Measurements from ENCODE around the gene TAF1C.
A peak's percentile ranks its signal among the peaks of the same experiment; 100 is the strongest.

TAF1C gene

DNA sequence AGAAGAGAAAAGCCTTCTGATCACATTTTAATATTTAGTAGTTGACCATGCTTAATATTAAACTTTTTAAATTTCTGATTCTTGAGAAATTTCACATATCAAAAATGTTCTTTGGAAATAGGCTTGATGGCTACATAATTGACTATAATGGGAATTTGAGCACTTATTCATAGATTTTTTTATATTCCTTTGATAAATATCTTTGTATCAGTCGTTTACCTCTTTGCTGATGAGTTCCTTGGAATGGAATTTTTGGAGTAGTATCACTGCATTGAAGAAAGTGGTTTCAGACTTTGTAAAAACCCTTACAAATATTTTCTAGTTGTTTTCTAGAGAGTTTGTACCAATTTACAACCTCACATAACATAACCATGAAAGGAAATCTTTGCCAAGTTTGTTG, 27.1 kb downstream of the TAF1C start:
- DNase-seq (ENCODE audit: low read depth): no peak

DNA sequence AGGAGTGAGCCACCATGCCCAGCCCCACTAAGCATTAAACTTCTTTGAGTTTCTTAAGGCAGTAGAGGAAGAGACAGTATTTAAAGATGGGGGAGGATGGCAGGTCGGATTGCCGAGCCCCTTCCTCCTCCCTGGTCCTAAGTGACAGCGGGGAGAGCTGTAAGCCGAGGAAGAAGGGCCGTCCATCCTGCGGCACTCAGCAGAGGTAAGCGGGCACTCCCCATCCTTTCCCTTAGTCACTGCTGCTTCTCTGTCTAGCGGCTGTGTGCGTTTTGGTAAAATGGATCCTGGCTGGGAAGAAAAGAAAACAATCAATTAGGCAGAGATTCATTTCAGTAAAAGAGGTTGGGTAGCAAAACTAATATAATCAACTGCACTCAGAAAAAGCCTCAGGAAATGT, 27.9 kb downstream of the TAF1C start:
- no peak for DNase-seq (ENCODE audit: low read depth)

DNA sequence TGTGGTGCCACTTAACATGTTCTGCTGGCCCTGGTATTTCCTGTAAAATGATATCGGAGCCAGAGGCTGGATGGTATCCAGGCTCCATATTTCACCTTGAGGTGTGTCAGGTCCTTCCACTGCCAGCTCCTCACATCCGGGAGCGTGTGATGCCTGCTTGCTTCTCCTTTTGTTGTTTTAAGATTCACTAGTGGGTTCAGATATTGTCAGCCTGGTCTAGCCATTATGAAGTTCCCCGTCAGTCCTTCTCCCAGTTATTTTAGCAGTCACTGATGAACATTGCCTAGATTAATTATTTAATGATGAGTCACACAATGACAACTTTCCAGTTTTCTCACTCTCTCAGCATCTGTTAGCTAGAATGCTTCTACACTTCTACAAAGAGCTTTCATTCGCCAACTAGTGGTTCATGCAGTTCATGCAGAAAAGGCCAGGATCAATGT, 30.5 kb downstream of the TAF1C start:
- DNase-seq (ENCODE audit: low read depth): no peak

DNA sequence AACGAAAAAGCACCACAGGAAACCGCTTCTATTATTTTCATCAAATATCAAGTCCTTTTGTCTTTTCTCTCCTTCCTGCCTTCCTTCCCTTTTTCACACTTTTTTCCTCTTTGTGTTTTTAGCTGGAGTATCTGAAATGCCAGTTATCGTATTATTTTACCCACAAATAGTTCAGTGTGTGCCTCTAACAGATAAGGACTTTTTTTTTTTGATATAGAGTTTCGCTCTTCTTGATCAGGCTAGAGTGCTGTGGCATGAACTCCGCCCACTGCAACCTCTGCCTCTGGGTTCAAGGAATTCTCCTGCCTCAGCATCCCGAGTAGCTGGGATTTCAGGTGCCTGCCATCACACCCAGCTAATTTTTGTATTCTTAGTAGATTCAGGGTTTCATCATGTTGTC, 31.1 kb downstream of the TAF1C start:
- no peak for DNase-seq (ENCODE audit: low read depth)

DNA sequence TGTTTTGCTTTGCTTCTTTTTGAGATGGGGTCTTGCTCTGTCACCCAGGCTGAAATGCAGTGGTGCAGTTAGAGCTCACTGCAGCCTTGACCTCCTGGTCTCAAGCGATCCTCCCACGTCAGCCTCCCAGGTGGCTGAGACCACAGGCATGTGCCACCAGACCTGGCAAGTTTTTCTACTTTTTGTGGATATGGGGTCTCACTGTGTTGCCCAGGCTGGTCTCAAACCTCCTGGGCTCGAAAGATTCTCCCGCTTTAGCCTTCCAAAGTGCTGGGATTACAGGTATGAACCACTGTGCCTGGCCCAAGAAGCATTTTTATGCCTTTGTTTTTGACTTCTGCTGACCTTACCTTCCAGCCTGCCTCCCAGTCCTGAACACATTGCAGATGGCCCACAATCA, 31.6 kb downstream of the TAF1C start:
- no peak for DNase-seq (ENCODE audit: low read depth)

DNA sequence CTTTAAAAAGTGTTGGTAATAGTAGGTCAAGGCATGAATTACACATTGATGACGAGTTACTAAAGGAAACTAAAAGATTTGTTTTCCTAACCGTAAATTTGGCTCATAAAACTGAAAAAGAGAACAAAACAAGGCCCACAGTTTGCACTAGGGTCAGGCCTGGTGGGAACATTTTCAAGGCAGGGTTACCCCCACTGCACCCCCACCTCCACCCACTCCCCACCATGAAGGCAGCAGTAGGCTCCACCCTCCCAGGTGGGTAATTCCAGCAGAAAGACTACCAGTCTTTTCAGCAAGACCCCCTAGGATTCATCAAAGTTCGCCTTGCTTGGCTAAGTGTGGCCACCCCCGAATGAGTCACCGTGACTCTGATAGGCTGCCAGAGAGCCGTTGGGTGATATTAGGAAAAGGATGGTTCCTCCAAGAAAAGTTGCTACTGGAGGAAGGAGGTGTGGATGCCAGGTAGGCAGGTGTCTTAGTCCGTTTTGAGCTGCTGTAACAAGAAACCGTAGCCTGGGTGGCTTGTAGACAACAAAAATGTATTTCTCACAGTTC, 33.1 kb downstream of the TAF1C start:
- no peak for DNase-seq (ENCODE audit: low read depth)

DNA sequence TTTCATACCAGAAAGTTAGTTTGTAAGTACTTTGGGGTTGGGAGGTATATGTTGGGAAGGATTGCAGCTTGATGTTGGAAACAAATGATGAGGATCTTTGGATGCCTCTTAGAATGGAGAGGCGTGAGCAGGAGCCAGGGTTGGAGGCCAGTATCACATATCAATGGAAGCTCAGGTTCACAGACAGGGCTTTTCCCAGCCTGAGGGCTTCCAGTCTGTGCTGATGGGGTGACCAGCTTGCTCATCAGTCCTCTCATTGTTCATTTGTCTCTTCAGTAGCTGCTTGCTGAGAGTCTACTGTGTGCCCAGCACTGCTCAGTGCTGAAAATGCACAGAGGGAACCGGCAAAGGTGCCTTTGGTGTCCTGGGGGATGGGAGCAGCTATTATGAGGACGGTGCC, 35.9 kb downstream of the TAF1C start:
- no peak for DNase-seq (ENCODE audit: low read depth)

DNA sequence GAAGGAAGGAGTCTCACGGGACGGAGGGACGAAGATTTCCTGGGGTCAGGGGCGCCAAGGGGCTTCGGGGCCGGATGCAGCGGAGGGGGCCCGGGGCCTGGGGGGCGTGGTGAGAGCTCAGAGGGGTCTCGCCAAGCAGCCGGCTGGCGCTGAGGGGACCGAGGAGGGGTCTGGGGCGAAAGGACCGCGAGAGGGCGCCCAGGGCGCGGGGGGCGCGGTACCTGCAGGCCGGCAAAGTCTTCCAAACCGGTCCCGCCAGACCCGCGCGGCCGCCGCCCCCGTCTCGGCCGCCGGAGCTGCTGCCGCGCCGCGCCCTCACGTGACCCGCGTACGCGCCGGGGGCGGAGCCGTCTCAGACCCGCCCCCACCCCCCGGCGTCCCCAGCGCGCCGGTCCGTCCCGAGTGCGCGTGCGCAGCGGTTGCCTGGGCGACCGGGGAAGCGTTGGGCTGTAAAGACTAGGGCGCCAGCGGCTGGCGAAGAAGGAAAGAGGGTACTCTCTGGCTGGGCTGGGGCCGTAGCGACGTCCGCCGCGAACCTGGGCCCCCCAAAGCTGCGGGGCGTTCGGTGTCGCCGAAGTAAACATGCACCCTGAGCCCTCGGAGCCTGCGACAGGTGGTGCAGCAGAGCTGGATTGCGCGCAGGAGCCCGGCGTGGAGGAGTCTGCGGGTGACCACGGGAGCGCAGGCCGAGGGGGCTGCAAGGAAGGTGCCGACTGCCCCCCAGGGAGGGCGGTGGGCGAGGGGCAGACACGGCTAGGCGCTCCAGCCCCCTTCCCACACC, 41.8 kb downstream of the TAF1C start, which contains the start of the genes DNAAF1 and HSDL1:
DNAAF1 (plus strand) TSS at position 450 of the 781 bp plus-strand sequence; CDS start at position 583, 133 bp downstream.
HSDL1 (minus strand) TSS at position 319 of the 781 bp plus-strand sequence. CDS start 13,856 bp downstream, outside the sequence.
- peak; percentile 88 for DNase-seq (ENCODE audit: low read depth)

DNA sequence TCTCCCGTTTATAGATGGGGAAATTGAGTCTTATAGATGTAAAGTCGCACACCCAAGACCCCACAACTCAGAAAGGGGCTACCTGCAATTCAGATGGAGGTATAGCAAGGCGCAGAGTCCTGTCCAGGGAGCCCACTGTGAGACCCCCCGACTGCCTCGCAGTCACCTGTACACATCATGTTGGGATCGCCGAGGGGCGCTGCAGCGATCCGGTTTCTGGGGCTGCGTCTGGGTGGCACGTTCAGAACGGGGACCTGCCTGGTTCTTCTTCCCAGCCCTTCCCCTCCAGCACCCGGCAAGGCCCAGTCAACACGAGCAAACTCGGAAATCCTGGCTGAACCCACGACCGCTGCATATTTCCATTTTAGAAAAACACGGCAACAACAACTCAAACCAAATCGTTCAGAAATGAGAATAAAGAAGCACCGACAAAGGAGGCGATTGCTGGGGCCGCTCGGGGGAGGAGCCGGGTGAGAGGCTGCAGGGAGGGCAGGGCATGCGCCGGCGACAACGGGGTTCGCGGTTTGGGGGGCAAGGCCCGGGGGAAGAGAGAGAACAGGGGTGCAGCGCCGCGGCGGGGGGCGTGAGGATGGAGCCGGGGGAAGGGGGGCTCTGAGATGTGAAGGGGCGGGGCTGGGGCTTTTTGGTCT, 42.5 kb downstream of the TAF1C start:
- DNase-seq (ENCODE audit: low read depth): peak; percentile 5

DNA sequence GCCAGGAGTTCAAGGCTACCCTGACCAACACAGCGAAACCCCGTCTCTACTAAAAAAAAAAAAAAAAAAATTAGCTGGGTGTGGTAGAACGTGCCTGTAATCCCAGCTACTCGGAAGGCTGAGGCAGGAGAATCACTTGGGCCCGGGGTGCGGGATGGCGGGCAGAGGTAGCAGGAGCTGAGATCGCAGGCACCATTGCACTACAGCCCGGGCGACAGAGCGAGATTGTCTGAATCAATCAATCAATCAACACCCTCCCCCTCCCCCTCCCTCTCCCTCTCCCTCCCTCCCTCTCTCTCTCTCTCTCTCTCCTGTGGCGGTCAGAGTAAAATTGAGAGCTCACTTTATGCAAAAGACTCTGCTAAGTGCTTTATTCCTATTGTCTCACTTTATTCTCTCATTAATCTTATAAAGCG, 43.1 kb downstream of the TAF1C start:
- DNase-seq (ENCODE audit: low read depth): no peak

DNA sequence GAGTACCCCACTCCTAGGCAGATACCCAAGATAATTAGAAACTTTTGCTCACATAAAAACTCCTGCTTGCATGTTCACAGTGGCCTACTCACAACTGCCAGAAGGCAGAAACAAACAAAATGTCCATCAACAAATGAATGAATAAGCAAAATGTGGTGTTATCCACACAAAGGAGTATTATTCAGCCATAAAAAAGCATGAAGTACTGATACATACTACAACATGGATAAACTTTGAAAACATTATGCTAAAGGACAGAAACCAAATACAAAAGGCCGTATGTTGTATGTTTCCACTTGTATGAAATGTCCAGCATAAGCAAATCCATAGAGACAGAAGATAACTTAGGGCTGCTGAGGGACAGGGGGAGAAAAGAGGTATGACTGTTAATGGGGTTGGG, 43.8 kb downstream of the TAF1C start:
- no peak for DNase-seq (ENCODE audit: low read depth)

DNA sequence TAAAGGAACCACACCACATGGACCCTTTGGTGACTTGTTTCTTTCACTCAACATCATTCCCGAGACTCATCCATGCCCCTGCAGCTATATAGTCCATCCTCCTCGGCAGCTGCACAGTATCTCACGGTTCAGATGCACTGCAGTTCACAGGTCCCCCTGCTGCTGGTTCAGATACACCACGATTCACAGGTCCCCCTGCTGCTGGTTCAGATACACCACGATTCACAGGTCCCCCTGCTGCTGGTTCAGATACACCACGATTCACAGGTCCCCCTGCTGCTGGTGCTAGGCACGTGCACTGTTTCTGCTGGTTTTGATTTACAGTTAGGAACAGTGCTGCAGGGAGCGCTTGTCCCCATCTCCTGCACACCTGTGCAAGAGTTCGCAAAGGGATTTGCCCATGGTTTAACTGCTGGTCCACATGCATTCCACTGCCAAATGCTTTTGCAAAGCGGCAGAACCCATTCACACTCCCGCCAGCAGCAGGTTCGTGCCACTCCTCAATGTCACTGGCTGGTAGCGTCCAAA, 45.6 kb downstream of the TAF1C start:
- DNase-seq (ENCODE audit: low read depth): no peak

DNA sequence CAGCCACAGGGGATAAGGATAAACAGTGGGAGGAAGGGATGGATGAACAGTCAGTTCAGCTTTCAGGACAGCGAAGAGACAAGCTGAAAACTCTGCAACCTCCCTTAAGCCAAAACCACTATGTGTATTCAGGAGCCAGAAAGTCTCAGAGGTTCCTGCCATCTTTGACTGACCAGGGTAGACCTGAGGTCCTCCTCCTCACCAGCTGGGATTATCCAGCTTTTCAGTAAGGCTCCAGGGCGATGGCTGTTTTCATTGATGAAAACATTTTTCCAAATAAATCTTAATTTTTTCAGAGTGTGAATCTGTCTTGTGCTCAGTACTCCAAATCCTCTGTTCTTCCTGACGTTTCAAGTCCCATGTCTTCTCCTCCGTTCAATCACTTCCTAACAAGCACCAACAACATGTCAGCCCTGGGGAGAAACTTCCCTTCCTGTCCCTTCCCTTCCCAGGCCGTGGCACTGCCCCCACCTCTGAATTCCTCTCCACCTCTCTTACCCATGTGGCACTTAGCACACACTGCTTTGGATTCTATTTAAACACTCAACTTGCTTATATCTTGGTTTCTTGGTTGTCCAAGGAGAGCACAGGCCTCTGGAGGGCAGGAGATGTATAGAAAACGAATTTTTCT, 47.1 kb downstream of the TAF1C start:
- DNase-seq (ENCODE audit: low read depth): no peak

DNA sequence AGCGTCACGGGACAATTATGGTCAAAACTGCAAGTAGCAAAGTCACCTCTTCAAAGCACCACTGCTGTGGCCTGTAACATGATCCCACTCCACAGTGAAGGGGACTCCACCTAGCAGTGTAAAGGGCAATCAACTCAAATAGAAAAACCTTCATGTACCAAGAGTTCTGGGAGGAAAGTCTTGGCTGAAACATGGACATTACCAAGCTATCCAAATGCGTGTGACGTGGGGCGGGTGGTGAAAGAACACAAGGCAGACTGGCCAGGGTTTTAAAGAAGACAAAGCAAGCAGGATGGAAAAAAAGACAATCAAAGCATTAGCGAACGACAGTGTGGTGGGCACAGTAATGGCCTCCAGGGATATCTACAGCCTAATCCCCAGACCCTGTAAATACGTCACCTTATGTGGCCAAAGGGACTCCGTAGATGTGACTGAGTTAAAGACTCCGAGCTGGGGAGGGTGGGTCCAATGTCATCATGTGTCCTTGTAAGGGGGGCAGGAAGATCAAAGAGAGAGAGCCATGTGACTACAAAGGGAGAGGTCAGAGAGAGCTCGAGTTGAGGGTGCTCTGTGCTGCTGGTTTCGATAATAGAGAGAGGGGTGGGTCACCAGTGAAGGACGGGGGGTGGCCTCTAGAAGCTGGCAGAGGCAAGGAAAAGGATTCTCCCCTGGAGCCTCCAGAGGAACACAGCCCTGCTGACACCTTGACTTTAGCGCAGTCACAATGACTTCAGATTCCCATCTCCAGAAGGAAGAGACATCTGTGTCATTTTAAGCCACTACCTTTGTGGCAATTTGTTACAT, 47.8 kb downstream of the TAF1C start:
- no peak for DNase-seq (ENCODE audit: low read depth)

DNA sequence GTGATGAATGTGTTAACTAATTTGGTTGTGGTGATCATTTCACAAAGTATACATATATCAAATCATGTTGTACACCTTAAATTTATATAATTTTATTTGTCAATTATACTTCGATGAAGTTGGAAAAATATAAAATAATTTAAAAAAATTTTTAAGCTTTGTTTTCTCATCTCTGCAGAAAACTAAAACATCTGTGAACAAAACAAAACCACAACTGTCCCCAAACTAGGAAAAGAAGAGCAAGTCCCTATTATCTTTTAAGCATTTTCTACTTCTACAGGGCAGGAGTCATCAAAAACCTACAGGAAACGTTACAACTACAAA, 48.4 kb downstream of the TAF1C start:
- DNase-seq (ENCODE audit: low read depth): no peak

DNA sequence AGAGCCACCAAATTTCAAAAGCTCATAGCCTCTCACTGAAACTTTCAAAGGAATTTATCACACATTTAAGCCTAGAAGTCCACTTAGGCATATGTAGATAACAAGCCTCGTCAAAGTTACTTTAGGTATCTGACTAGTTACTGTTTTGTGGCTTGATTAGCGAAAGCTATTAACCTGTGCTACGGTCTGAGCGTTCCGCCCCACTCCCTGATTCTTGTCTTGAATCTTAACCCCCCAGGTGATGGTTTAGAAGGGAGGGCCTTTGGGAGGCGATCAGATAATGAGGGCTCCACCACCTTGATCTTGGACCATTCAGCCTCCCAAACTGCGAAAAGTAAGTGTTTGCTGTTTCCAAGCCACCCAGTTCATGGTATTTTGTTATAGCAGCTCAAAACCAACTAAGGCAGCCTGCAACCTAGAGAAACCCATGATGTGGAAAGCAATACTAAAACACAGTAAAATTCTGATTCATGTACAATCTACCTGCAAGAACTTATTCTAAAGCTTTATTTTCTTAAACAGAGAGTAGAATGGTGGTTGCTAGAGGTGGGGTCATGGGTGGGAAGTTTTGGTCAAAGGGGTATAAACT, 49.0 kb downstream of the TAF1C start:
- DNase-seq (ENCODE audit: low read depth): no peak

DNA sequence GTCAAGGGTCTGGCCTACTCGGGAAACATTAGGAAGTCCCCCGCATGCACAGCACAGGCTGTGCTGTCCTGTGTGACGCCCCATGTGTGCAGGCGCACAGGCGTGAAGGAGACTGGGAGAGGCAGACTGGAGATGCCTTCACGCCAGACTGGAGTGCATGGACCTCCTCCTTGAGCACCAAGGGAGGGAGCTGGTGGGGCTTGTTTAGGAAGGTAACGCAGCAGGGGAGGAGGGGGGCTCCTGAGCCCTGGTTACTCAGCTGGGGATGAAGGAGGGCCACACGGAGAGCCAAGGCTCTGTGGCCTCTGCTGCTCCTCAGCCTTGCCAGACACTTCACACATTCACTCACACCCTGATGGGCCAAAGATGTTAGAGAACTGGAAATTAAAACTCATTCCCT, 49.6 kb downstream of the TAF1C start:
- DNase-seq (ENCODE audit: low read depth): no peak

DNA sequence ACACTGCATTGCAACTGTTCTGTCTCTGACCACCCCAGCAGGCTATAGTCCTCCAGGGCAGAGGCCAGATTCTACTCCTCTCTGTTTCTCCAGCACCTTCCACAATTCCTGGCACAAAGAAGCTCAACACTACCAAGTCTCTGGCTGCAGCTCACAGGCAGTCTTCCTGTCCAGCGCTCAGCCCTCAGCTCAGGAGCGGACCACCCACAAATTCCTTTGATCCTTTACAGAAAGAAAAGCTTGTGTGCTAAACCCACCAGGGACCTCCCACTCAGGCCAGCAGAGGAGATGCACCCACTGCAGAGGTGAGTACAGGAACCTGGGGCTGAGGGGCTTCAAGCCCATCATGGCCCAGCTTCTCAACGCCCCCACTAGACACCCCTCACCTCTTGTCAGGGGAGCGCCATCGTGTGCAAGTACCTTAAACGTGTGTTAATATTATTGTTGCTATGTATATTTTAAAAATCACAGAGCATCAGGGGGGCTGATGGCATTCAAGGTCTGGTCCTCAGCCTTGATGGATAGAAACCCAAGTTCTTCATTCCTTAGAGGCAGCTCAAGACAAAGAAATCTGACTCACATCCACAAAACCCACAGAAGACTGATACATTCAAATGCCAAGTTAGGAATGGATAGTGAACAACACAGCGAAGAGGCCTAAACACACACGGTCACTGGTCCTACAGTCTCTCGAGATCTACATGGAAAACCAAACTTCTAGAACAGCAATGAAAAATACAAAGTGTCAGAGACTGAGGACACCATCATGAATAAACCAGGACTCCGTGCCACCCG, 50.3 kb downstream of the TAF1C start:
- DNase-seq (ENCODE audit: low read depth): no peak

DNA sequence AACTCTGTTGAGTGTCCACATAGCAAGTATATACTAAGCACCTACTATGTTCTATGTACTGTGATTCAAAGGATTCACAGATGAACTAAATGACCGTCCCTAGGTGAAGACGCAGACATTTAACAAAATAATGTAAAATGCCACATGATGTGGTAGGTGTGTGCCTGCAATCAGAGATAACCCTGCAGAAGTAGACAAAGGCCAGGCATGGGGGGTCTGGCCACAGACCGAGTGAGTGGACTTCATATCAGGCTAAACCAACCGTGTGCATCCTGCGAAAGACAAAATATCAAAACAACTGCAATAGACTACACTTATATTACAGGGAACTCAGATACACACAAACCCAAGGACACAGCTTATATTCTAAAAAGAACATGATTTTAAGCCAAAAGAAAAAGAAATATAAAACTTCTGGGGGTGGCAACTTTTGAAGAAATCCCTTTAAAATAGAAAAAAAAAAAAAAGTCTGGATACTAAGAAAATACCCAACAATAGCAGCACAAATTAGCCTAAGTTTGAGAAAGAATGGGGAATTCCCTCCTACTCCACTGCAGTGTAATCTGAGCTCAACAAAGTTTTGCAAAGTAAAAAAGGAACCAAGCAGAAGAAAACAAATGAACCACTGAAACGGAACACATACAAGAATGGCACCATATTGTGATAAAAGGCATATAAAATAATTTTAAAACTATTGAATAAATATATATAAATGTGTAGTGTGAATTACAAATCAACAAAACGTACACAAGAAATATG, 54.2 kb downstream of the TAF1C start:
- DNase-seq (ENCODE audit: low read depth): no peak

DNA sequence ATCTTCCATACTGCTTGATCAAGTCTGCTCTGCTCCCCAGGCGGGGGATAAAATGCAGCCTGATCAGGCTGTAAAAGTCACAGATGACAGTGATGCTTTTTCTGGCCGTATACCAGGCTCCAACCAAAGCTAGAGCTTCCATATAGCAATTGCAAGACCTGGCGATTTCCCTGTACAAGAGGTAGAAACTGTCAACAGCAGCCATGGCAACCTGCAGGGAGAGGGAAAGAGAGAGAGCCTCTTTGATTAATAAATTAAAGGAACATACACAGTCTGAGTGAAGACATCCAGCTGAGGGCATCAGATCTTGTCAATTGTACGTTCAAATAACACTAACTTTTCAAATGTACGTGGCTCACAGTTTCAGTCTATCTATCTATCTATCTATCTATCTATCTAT, 55.7 kb downstream of the TAF1C start:
- DNase-seq (ENCODE audit: low read depth): no peak
